ENCODE results near the gene KIAA0825. TPM values are rescaled to one million over a fixed set of nuclear protein-coding genes. Genes with fewer than 3 reads are reported as not detected.

Gene KIAA0825
- total RNA-seq, 1 experiment from 2014 or later: 0.07 TPM

- Histone ChIP-seq H3K9me2 (replicated peaks; ENCODE audit: low read length) (no peaks in the 10 kb centered on the region), H3K9ac (ENCODE audit: low read length) (no peak overlapping the region), H3K4me1 (ENCODE audit: insufficient read depth, low read length) (no peaks in the 10 kb centered on the region), H4K20me1 (ENCODE audit: low read length) (no peaks in the 10 kb centered on the region), H3K27ac (ENCODE audit: low read length) (no peak overlapping the region), H3F3A (ENCODE audit: low read length, unreplicated experiment) (no peaks in the 10 kb centered on the region), H3K4me2 (ENCODE audit: low read length) (no peak overlapping the region), H3K79me2 (ENCODE audit: low read length) (no peaks in the 10 kb centered on the region), H3K27me3 (ENCODE audit: low read length) (no peaks in the 10 kb centered on the region), H3K9me3 (ENCODE audit: low read length) (no peaks in the 10 kb centered on the region), H3K4me3 (ENCODE audit: low read length) (no peak overlapping the region), H2AFZ (ENCODE audit: low read length) (no peak overlapping the region), H3K36me3 (ENCODE audit: low read depth, low read length) (no peaks in the 10 kb centered on the region)
- TF ChIP-seq EZH2phosphoT487 (IDR thresholded peaks at IDR 0.05; ENCODE audit: borderline replicate concordance, low read length) (no peak), EZH2 (IDR thresholded peaks at IDR 0.05; ENCODE audit: low read length, unreplicated experiment) (no peak)
- TF ChIP-seq, protein P1, sequence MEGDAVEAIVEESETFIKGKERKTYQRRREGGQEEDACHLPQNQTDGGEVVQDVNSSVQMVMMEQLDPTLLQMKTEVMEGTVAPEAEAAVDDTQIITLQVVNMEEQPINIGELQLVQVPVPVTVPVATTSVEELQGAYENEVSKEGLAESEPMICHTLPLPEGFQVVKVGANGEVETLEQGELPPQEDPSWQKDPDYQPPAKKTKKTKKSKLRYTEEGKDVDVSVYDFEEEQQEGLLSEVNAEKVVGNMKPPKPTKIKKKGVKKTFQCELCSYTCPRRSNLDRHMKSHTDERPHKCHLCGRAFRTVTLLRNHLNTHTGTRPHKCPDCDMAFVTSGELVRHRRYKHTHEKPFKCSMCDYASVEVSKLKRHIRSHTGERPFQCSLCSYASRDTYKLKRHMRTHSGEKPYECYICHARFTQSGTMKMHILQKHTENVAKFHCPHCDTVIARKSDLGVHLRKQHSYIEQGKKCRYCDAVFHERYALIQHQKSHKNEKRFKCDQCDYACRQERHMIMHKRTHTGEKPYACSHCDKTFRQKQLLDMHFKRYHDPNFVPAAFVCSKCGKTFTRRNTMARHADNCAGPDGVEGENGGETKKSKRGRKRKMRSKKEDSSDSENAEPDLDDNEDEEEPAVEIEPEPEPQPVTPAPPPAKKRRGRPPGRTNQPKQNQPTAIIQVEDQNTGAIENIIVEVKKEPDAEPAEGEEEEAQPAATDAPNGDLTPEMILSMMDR (conservative IDR thresholded peaks at IDR 0.05; ENCODE audit: low read depth, low read length): no peak
- POLR2A ChIA-PET (ENCODE audit: unreplicated experiment): no interaction called here
- no peak for ATAC-seq
- intact Hi-C loops (cut with micrococcal nuclease): no loop called here
- BruUV-seq (replicated peaks): no TSS peak
- CTCF ChIA-PET: no interaction called here
- no peak for DNase-seq
Observed at GRCh38 chr5:94209774-94210355, 408.5 kb downstream of the KIAA0825 start.

- no peak overlapping the region for H3K27ac ChIP-seq (ENCODE audit: low read length)
- no peak for TF ChIP-seq EZH2 (IDR thresholded peaks at IDR 0.05; ENCODE audit: low read length, unreplicated experiment)
- TF ChIP-seq, protein P1 (conservative IDR thresholded peaks at IDR 0.05; ENCODE audit: low read depth, low read length): no peak
- no peak for TF ChIP-seq EZH2phosphoT487 (IDR thresholded peaks at IDR 0.05; ENCODE audit: borderline replicate concordance, low read length)
- H3K4me2 ChIP-seq (ENCODE audit: low read length): no peak overlapping the region
- no TSS peak for BruUV-seq (replicated peaks)
- H2AFZ ChIP-seq (ENCODE audit: low read length): no peak overlapping the region
- ChIA-PET POLR2A (ENCODE audit: unreplicated experiment) (no interaction called here), CTCF (no interaction called here)
- no peak for ATAC-seq
- no peak overlapping the region for H3K4me3 ChIP-seq (ENCODE audit: low read length)
- DNase-seq: no peak
- no peaks in the 10 kb centered on the region for H3K27me3 ChIP-seq (ENCODE audit: low read length)
- H3F3A ChIP-seq (ENCODE audit: low read length, unreplicated experiment): no peaks in the 10 kb centered on the region
- no peak overlapping the region for H3K9ac ChIP-seq (ENCODE audit: low read length)
- no peaks in the 10 kb centered on the region for H3K4me1 ChIP-seq (ENCODE audit: insufficient read depth, low read length)
- no peaks in the 10 kb centered on the region for H3K9me3 ChIP-seq (ENCODE audit: low read length)
- no peaks in the 10 kb centered on the region for H4K20me1 ChIP-seq (ENCODE audit: low read length)
- H3K79me2 ChIP-seq (ENCODE audit: low read length): no peaks in the 10 kb centered on the region
- intact Hi-C loops (cut with micrococcal nuclease): no loop called here
- no peaks in the 10 kb centered on the region for H3K36me3 ChIP-seq (ENCODE audit: low read depth, low read length)
- H3K9me2 ChIP-seq (replicated peaks; ENCODE audit: low read length): no peaks in the 10 kb centered on the region
Observed at GRCh38 chr5:94209272-94209671, 409.1 kb downstream of the KIAA0825 start.

DNA sequence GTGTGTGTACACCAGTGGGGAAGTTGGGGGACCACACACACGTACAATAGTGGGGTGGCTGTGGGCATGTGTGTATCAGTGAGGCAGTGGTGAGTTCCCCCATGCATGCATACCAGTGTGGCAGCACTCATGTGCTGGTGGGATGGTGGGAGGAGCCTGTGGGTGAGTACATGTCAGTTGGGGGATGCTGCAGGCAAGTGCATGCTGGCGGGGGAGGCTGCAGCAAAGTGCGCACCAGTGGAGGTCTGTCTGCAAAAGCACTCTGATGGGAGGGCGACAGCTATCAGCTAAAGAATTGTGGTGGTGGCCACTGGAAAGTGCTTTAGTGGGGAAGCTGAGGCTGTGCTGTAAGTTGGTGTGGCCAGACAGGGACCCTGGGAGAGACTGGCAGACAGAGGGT lies 418.8 kb downstream of the KIAA0825 start:
- H3K27me3 ChIP-seq (ENCODE audit: low read length): no peaks in the 10 kb centered on the region
- H3K27ac ChIP-seq (ENCODE audit: low read length): no peak overlapping the region
- CTCF ChIA-PET: no interaction called here
- H4K20me1 ChIP-seq (ENCODE audit: low read length): no peaks in the 10 kb centered on the region
- no peak overlapping the region for H3K4me2 ChIP-seq (ENCODE audit: low read length)
- intact Hi-C loops (cut with micrococcal nuclease): no loop called here
- DNase-seq: no peak
- no peak overlapping the region for H3K4me3 ChIP-seq (ENCODE audit: low read length)
- H3K4me1 ChIP-seq (ENCODE audit: insufficient read depth, low read length): no peaks in the 10 kb centered on the region
- no peaks in the 10 kb centered on the region for H3K36me3 ChIP-seq (ENCODE audit: low read depth, low read length)
- no peaks in the 10 kb centered on the region for H3K9me2 ChIP-seq (replicated peaks; ENCODE audit: low read length)
- H2AFZ ChIP-seq (ENCODE audit: low read length): no peak overlapping the region
- TF ChIP-seq, protein P1 (conservative IDR thresholded peaks at IDR 0.05; ENCODE audit: low read depth, low read length): no peak
- TF ChIP-seq EZH2phosphoT487 (IDR thresholded peaks at IDR 0.05; ENCODE audit: borderline replicate concordance, low read length): no peak
- no peak for TF ChIP-seq EZH2 (IDR thresholded peaks at IDR 0.05; ENCODE audit: low read length, unreplicated experiment)
- BruUV-seq (replicated peaks): no TSS peak
- no peak overlapping the region for H3K9ac ChIP-seq (ENCODE audit: low read length)
- H3F3A ChIP-seq (ENCODE audit: low read length, unreplicated experiment): no peaks in the 10 kb centered on the region
- POLR2A ChIA-PET (ENCODE audit: unreplicated experiment): no interaction called here
- ATAC-seq: no peak
- no peaks in the 10 kb centered on the region for H3K9me3 ChIP-seq (ENCODE audit: low read length)
- no peaks in the 10 kb centered on the region for H3K79me2 ChIP-seq (ENCODE audit: low read length)

All from PC-3 (cell line).